Islet precursor cell (in vitro differentiated cells): ENCODE results near the gene CEP131.
"Not testable (repeated sequence)": the region's sequence is repeated elsewhere in the genome, so short reads cannot be mapped to it uniquely, and the experiment has no call there.

Experiments used
- DNase-seq: peaks from one replicate; pipeline ENCODE4 v3.0.0-alpha.2; 2018

The CEP131 gene

GRCh38 chr17:81238490-81238814, 15.7 kb upstream of the CEP131 start:
- no peak for DNase-seq

- DNase-seq, result no peak
Measured at GRCh38 chr17:81237591-81238489, 15.1 kb upstream of the CEP131 start.

- no peak for DNase-seq
Measured at GRCh38 chr17:81236784-81237183, 14.0 kb upstream of the CEP131 start.

- no peak for DNase-seq
Measured at GRCh38 chr17:81235822-81236740, 13.3 kb upstream of the CEP131 start.

- no peak for DNase-seq
Measured at GRCh38 chr17:81234940-81235821, 12.4 kb upstream of the CEP131 start.

- DNase-seq, result no peak
Measured at GRCh38 chr17:81234506-81234855, 11.7 kb upstream of the CEP131 start.

- no peak for DNase-seq
Measured at GRCh38 chr17:81233811-81234505, 11.2 kb upstream of the CEP131 start.

- no peak for DNase-seq
Measured at GRCh38 chr17:81233316-81233715, 10.6 kb upstream of the CEP131 start.

GRCh38 chr17:81232616-81233241, 10.0 kb upstream of the CEP131 start:
- no peak for DNase-seq

GRCh38 chr17:81231766-81232581, 9.2 kb upstream of the CEP131 start:
- DNase-seq, result no peak

- no peak for DNase-seq
Measured at GRCh38 chr17:81231121-81231645, 8.4 kb upstream of the CEP131 start.

GRCh38 chr17:81230043-81230820, 7.5 kb upstream of the CEP131 start:
- DNase-seq, result no peak

- no peak for DNase-seq
Measured at GRCh38 chr17:81229666-81229920, 6.8 kb upstream of the CEP131 start.

GRCh38 chr17:81228834-81229665, 6.3 kb upstream of the CEP131 start:
- no peak for DNase-seq

GRCh38 chr17:81228420-81228819, 5.7 kb upstream of the CEP131 start:
- DNase-seq, result no peak

- DNase-seq, result not testable (repeated sequence)
Measured at GRCh38 chr17:81227630-81228029, 4.9 kb upstream of the CEP131 start.

- DNase-seq, result no peak
Measured at GRCh38 chr17:81223762-81224130, 981 bp upstream of the CEP131 start.

GRCh38 chr17:81222620-81222905, 202 bp downstream of the CEP131 start:
- no peak for DNase-seq

- no peak for DNase-seq
Measured at GRCh38 chr17:81221842-81222619, 734 bp downstream of the CEP131 start.
